H9 (cell line): ENCODE results near the gene NVL. TPM values are rescaled to one million over a fixed set of nuclear protein-coding genes. Genes with fewer than 3 reads are reported as not detected.

ENCODE experiments used
- DNase-seq: peaks from one replicate; pipeline ENCODE4 v3.0.0-alpha.2; 2017
- H2AFZ ChIP-seq: one replicate; pipeline ENCODE4 v1.6.1; 2013; ENCODE audit warnings: mild to moderate bottlenecking, low read length, control low read depth, moderate library complexity
- H2AK5ac ChIP-seq: 2 replicates; pipeline ENCODE4 v1.6.1; 2013; ENCODE audit warnings: low read length, control low read depth, mixed read lengths; ENCODE audit not compliant: insufficient read length
- H2BK120ac ChIP-seq: one replicate; pipeline ENCODE4 v1.6.1; 2013; ENCODE audit warnings: low read depth, mild to moderate bottlenecking, low read length, control low read depth, inconsistent platforms; ENCODE audit not compliant: poor library complexity, severe bottlenecking
- H2BK12ac ChIP-seq: 2 replicates; pipeline ENCODE4 v1.6.1; 2013; ENCODE audit warnings: low read length, control low read depth, mixed read lengths, low read depth; ENCODE audit not compliant: insufficient read length
- H2BK15ac ChIP-seq: 2 replicates; pipeline ENCODE4 v1.6.1; 2013; ENCODE audit warnings: low read depth, low read length, control low read depth
- H2BK20ac ChIP-seq: one replicate; pipeline ENCODE4 v1.6.1; 2013; ENCODE audit warnings: low read depth, mild to moderate bottlenecking, low read length, control low read depth, inconsistent platforms; ENCODE audit not compliant: poor library complexity, severe bottlenecking
- H2BK5ac ChIP-seq: 2 replicates; pipeline ENCODE4 v1.6.1; 2013; ENCODE audit warnings: low read length, control low read depth, mixed read lengths; ENCODE audit not compliant: insufficient read length
- H3K14ac ChIP-seq: 2 replicates; pipeline ENCODE4 v1.6.1; 2013; ENCODE audit warnings: low read length, control low read depth; ENCODE audit not compliant: insufficient read depth
- H3K18ac ChIP-seq: 2 replicates; pipeline ENCODE4 v1.6.1; 2013; ENCODE audit warnings: low read depth, mild to moderate bottlenecking, mixed read lengths, low read length, control low read depth; ENCODE audit not compliant: insufficient read length
- H3K23ac ChIP-seq: 2 replicates; pipeline ENCODE4 v1.6.1; 2013; ENCODE audit warnings: low read length, control low read depth, mixed read lengths, low read depth; ENCODE audit not compliant: insufficient read length
- H3K23me2 ChIP-seq: 2 replicates; pipeline ENCODE4 v1.6.1; 2013; ENCODE audit warnings: low read depth, mild to moderate bottlenecking, mixed read lengths, low read length, control low read depth; ENCODE audit not compliant: insufficient read length, poor library complexity, severe bottlenecking
- H3K27ac ChIP-seq: 2 replicates; pipeline ENCODE4 v1.5.1; 2013; ENCODE audit warnings: low read length, control low read depth, mixed read lengths, low read depth; ENCODE audit not compliant: insufficient read length
- H3K27me3 ChIP-seq: 2 replicates; pipeline ENCODE4 v1.6.1; 2013; ENCODE audit warnings: low read length, control low read depth, inconsistent platforms; ENCODE audit not compliant: insufficient read depth
- H3K4ac ChIP-seq: 2 replicates; pipeline ENCODE4 v1.6.1; 2013; ENCODE audit warnings: low read depth, mild to moderate bottlenecking, control low read depth, inconsistent platforms, low read length, moderate library complexity
- H3K4me1 ChIP-seq: 2 replicates; pipeline ENCODE4 v1.6.1; 2013; ENCODE audit warnings: low read length, control low read depth, inconsistent platforms; ENCODE audit not compliant: insufficient read depth
- H3K4me2 ChIP-seq: 2 replicates; pipeline ENCODE4 v1.6.1; 2013; ENCODE audit warnings: low read length, control low read depth, mixed read lengths; ENCODE audit not compliant: insufficient read length, insufficient read depth
- H3K56ac ChIP-seq: 2 replicates; pipeline ENCODE4 v1.6.1; 2013; ENCODE audit warnings: low read depth, mild to moderate bottlenecking, mixed read lengths, low read length, control low read depth; ENCODE audit not compliant: insufficient read length
- H3K79me1 ChIP-seq: 2 replicates; pipeline ENCODE4 v1.6.1; 2013; ENCODE audit warnings: low read depth, mild to moderate bottlenecking, moderate library complexity, low read length, control low read depth, inconsistent platforms; ENCODE audit not compliant: insufficient read depth, poor library complexity, severe bottlenecking
- H3K79me2 ChIP-seq: 2 replicates; pipeline ENCODE4 v1.6.1; 2013; ENCODE audit warnings: low read length, control low read depth, inconsistent platforms; ENCODE audit not compliant: insufficient read depth
- H3K9ac ChIP-seq: 2 replicates; pipeline ENCODE4 v1.6.1; 2013; ENCODE audit warnings: low read length, control low read depth, mixed read lengths; ENCODE audit not compliant: insufficient read length; ENCODE audit errors: extremely low read depth
- H3K9me3 ChIP-seq: one replicate; pipeline ENCODE4 v1.6.1; 2013; ENCODE audit warnings: low read depth, low read length, inconsistent platforms; ENCODE audit not compliant: control insufficient read depth
- H3T11ph ChIP-seq: one replicate; pipeline ENCODE4 v1.6.1; 2013; ENCODE audit warnings: mild to moderate bottlenecking, low read length, control low read depth, inconsistent platforms
- H4K20me1 ChIP-seq: one replicate; pipeline ENCODE4 v1.6.1; 2013; ENCODE audit not compliant: control insufficient read depth, insufficient read length, insufficient read depth
- H4K5ac ChIP-seq: 2 replicates; pipeline ENCODE4 v1.6.1; 2013; ENCODE audit warnings: low read depth, mild to moderate bottlenecking, mixed read lengths, low read length, control low read depth; ENCODE audit not compliant: insufficient read length
- H4K8ac ChIP-seq: replicated peaks from 2 replicates; pipeline ENCODE4 v1.6.1; 2013; ENCODE audit warnings: low read length, control low read depth, mixed read lengths, low read depth; ENCODE audit not compliant: insufficient read length
- H4K91ac ChIP-seq: 2 replicates; pipeline ENCODE4 v1.6.1; 2013; ENCODE audit warnings: low read depth, mild to moderate bottlenecking, moderate library complexity, mixed read lengths, low read length, control low read depth; ENCODE audit not compliant: insufficient read length
- H3K27ac Mint-ChIP-seq, 3 experiments: 2 replicates in 2 of 3; 3 replicates in 1 of 3; pipeline ENCODE4 v1.8.0; 2020 to 2021; ENCODE audit warnings: mixed read lengths in 3 of 3, mild to moderate bottlenecking in 1 of 3, moderate library complexity in 1 of 3
- H3K27me3 Mint-ChIP-seq: 2 replicates; pipeline ENCODE4 v1.8.0; 2021; ENCODE audit warnings: low read depth, mild to moderate bottlenecking, moderate library complexity, mixed read lengths
- H3K36me3 Mint-ChIP-seq, 3 experiments: 2 replicates in 2 of 3; 3 replicates in 1 of 3; pipeline ENCODE4 v1.8.0; 2020 to 2021; ENCODE audit warnings: low read depth in 3 of 3, mixed read lengths in 3 of 3; ENCODE audit not compliant: insufficient read depth in 1 of 3
- H3K4me1 Mint-ChIP-seq, 2 experiments: 2 replicates each; pipeline ENCODE4 v1.8.0; 2020; ENCODE audit warnings: mixed read lengths in 2 of 2
- H3K4me3 Mint-ChIP-seq, 2 experiments: 2 replicates in 1 of 2; 3 replicates in 1 of 2; pipeline ENCODE4 v1.8.0; 2020 to 2021; ENCODE audit warnings: mild to moderate bottlenecking in 2 of 2, mixed read lengths in 2 of 2, moderate library complexity in 1 of 2
- H3K9me3 Mint-ChIP-seq, 2 experiments: 2 replicates in 1 of 2; 3 replicates in 1 of 2; pipeline ENCODE4 v1.8.0; 2020; ENCODE audit warnings: mild to moderate bottlenecking in 2 of 2, mixed read lengths in 2 of 2, moderate library complexity in 1 of 2
- WGBS: extraction: QIAGEN DNeasy Blood & Tissue Kit; methylation state at CpG from one replicate; pipeline ENCODE4 v1.1.7; 2013; ENCODE audit warnings: missing lambda C conversion rate, low lambda C conversion rate, mixed read lengths; ENCODE audit not compliant: insufficient read length; ENCODE audit errors: extremely low coverage; 5-methylcytosine and 5-hydroxymethylcytosine counted together
- total RNA-seq: library from RNA; stranded (reverse); gene quantifications from 2 replicates; pipeline ENCODE4 v1.2.1, GENCODE V29; 2021
- TF ChIP-seq, protein P1 (sequence below): fragments of 200-600 bp; sonication (generic); conservative IDR thresholded peaks from 3 replicates; pipeline ENCODE4 v1.8.0; 2021; ENCODE audit warnings: antibody characterized with exemption, mild to moderate bottlenecking

NVL gene
- total RNA-seq, 1 experiment from 2014 or later = 66.9 TPM

DNA sequence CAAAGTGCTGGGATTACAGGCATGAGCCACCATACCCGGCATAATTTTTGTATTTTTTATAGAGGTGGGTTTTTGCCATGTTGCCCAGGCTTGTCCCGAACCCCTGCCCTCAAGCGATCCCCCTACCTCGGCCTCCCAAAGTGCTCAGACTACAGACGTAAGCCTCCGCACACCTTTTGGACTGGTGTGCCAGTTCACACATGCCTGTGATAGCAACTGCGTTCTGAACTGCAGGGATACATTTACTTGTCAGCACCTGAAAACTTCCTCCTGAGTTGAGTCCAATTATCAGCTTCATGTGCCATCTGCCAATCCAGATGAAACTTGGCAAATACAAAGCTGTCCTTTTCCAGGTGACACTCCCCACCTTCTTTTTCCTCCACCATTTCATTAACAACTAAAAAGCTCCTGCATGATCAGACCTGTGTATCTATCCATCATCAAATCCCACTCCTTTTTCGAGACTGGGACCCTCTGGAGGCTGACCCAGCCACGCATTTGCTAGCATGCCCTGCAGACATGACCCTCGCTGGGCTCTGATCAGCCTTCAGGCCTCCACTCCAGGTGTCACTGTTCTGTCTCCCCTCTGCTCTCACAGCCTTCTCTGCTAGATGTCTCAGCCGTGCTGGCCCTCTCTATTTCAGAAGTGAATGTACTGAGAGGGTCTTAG lies 149.1 kb downstream of the NVL start:
- Histone ChIP-seq H2BK5ac (no peak overlapping the region), H2BK20ac (no peak overlapping the region), H3K79me1 (no peaks in the 10 kb centered on the region), H2AK5ac (no peak overlapping the region), H3K27me3 (no peaks in the 10 kb centered on the region), H2BK120ac (no peak overlapping the region), H3K9ac (no peak overlapping the region), H3K4me1 (no peaks in the 10 kb centered on the region), H3K9me3 (no peaks in the 10 kb centered on the region), H3K23ac (no peak overlapping the region), H2BK12ac (no peak overlapping the region), H4K8ac (no peak overlapping the region), H3T11ph (no peak overlapping the region), H3K14ac (no peak overlapping the region), H3K56ac (no peak overlapping the region), H2AFZ (no peak overlapping the region), H3K4me2 (no peak overlapping the region), H3K4ac (no peak overlapping the region), H4K20me1 (no peaks in the 10 kb centered on the region), H2BK15ac (no peak overlapping the region), H3K23me2 (peaks cover 11% of the 10 kb centered on the region), H3K79me2 (peaks cover 7% of the 10 kb centered on the region; the same call in 1 of the 2 replicates), H3K18ac (no peak overlapping the region), H4K5ac (no peak overlapping the region), H3K27ac (no peak overlapping the region), H4K91ac (no peak overlapping the region)
- TF ChIP-seq, protein P1, sequence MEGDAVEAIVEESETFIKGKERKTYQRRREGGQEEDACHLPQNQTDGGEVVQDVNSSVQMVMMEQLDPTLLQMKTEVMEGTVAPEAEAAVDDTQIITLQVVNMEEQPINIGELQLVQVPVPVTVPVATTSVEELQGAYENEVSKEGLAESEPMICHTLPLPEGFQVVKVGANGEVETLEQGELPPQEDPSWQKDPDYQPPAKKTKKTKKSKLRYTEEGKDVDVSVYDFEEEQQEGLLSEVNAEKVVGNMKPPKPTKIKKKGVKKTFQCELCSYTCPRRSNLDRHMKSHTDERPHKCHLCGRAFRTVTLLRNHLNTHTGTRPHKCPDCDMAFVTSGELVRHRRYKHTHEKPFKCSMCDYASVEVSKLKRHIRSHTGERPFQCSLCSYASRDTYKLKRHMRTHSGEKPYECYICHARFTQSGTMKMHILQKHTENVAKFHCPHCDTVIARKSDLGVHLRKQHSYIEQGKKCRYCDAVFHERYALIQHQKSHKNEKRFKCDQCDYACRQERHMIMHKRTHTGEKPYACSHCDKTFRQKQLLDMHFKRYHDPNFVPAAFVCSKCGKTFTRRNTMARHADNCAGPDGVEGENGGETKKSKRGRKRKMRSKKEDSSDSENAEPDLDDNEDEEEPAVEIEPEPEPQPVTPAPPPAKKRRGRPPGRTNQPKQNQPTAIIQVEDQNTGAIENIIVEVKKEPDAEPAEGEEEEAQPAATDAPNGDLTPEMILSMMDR = no peak
- no CpG with 5 or more reads among the region's 11 CpGs for WGBS
- H3K27me3 Mint-ChIP-seq = no peaks in the 10 kb centered on the region; the same call in 1 of the 2 replicates
- H3K4me3 Mint-ChIP-seq = no peak overlapping the region
- H3K4me1 Mint-ChIP-seq = peaks cover 25 to 35% of the 10 kb centered on the region in 2 experiments
- no peaks in the 10 kb centered on the region; a peak in 1 of 5 replicates for H3K9me3 Mint-ChIP-seq
- H3K27ac Mint-ChIP-seq = peak overlapping the region in 1 of 3 experiments; percentile 85; a peak in 1 of 7 replicates
- DNase-seq = no peak
- peaks cover 7 to 14% (median 8%) of the 10 kb centered on the region in 3 experiments for H3K36me3 Mint-ChIP-seq
